HG03460 (cell line): ENCODE measurements around the gene SDK1.
"Not testable (repeated sequence)": the region's sequence is repeated elsewhere in the genome, so short reads cannot be mapped to it uniquely, and the experiment has no call there.

ENCODE experiments used
- ATAC-seq: cut with Tn5 transposase; IDR thresholded peaks from one replicate; pipeline ENCODE4 v1.9.1; 2021; ENCODE audit not compliant: unreplicated experiment

The SDK1 gene

GRCh38 chr7:3942816-3943745 is 642.0 kb downstream of the SDK1 start:
- ATAC-seq: no peak

GRCh38 chr7:3943779-3944520 is 642.9 kb downstream of the SDK1 start:
- no peak for ATAC-seq

- ATAC-seq: no peak
Observed at GRCh38 chr7:3949242-3949640, 648.2 kb downstream of the SDK1 start.

- no peak for ATAC-seq
Observed at GRCh38 chr7:3950249-3950648, 649.2 kb downstream of the SDK1 start.

GRCh38 chr7:3951316-3952055 is 650.4 kb downstream of the SDK1 start:
- no peak for ATAC-seq

GRCh38 chr7:3953133-3953532 is 652.1 kb downstream of the SDK1 start:
- ATAC-seq: no peak

- ATAC-seq: no peak
Observed at GRCh38 chr7:3953946-3954345, 652.9 kb downstream of the SDK1 start.

- no peak for ATAC-seq
Observed at GRCh38 chr7:3955026-3955425, 654.0 kb downstream of the SDK1 start.

- ATAC-seq: peak; percentile 76
Observed at GRCh38 chr7:3955751-3956696, 655.0 kb downstream of the SDK1 start.

GRCh38 chr7:3956949-3957348 is 655.9 kb downstream of the SDK1 start:
- peak; percentile 47 for ATAC-seq

GRCh38 chr7:3957472-3958108 is 656.5 kb downstream of the SDK1 start:
- peak; percentile 37 for ATAC-seq

GRCh38 chr7:3958109-3958483 is 657.0 kb downstream of the SDK1 start:
- ATAC-seq: no peak

- no peak for ATAC-seq
Observed at GRCh38 chr7:3959364-3959763, 658.3 kb downstream of the SDK1 start.

GRCh38 chr7:3960050-3960763 is 659.2 kb downstream of the SDK1 start:
- no peak for ATAC-seq

GRCh38 chr7:3960942-3961341 is 659.9 kb downstream of the SDK1 start:
- no peak for ATAC-seq

GRCh38 chr7:3961857-3962503 is 660.9 kb downstream of the SDK1 start:
- no peak for ATAC-seq

- not testable (repeated sequence) for ATAC-seq
Observed at GRCh38 chr7:3963768-3964167, 662.7 kb downstream of the SDK1 start.

GRCh38 chr7:3964980-3965606 is 664.0 kb downstream of the SDK1 start:
- no peak for ATAC-seq
